SK-N-SH (cell line): ENCODE measurements around the gene LRSAM1.

ENCODE experiments used
- CTCF ChIP-seq: fragments of 200-600 bp; sonication (generic); IDR thresholded peaks from 2 replicates; pipeline ENCODE4 v1.6.1; 2017; ENCODE audit warnings: antibody characterized with exemption, mild to moderate bottlenecking, moderate library complexity
- FOXJ3 ChIP-seq: sonication (generic); formaldehyde crosslinking; IDR thresholded peaks from 2 replicates; pipeline ENCODE4 v1.5.1; 2020; ENCODE audit warnings: mild to moderate bottlenecking, missing genetic modification reagents
- REST ChIP-seq: IDR thresholded peaks from 2 replicates; pipeline ENCODE4 v1.6.1; 2012; ENCODE audit warnings: mild to moderate bottlenecking, low read depth, low read length, moderate library complexity
- SIN3A ChIP-seq: IDR thresholded peaks from 2 replicates; pipeline ENCODE4 v1.6.1; 2012; ENCODE audit warnings: low read depth, mild to moderate bottlenecking, low read length, moderate library complexity, borderline replicate concordance
- USF2 ChIP-seq: fragments of 150-350 bp; IDR thresholded peaks from 2 replicates; pipeline ENCODE4 v1.6.1; 2017; ENCODE audit warnings: antibody characterized with exemption, low read length, low read depth, borderline replicate concordance

GRCh38 chr9:127473501-127473900 lies 22.2 kb downstream of the LRSAM1 start:
- no peak for TF ChIP-seq USF2
- no peak for TF ChIP-seq SIN3A
- no peak for TF ChIP-seq REST
- TF ChIP-seq FOXJ3 (CRISPR knock-in tag): no peak
- TF ChIP-seq CTCF: no peak
